HepG2 (cell line): ENCODE results near the gene TEX101. TPM values are rescaled to one million over a fixed set of nuclear protein-coding genes. Genes with fewer than 3 reads are reported as not detected.

Experiments
- ATAC-seq: fragments of 200-7000 bp; cut with Tn5 transposase; 3 replicates; pipeline ENCODE4 v1.9.1; 2020; ENCODE audit warnings: mild to moderate bottlenecking, moderate library complexity
- BruUV-seq: library from RNA; stranded (reverse); fragments of 400-500 nt; replicated peaks from 2 replicates; lab custom pipeline; 2021; lab: Mats Ljungman, UMichigan
- CTCF ChIA-PET: fragments of 300-600 bp; formaldehyde crosslinking; extraction: SDS; loops from one replicate; lab custom pipeline; 2021; ENCODE audit warnings: low total read pairs, inconsistent platforms, low intra/inter-chr PET ratio; lab: Yijun Ruan, JAX
- POLR2A ChIA-PET: fragments of 350-600 bp; sonication (Branson Sonifier 250); formaldehyde crosslinking; loops from one replicate; lab custom pipeline; 2020; ENCODE audit warnings: antibody characterized with exemption, inconsistent platforms; lab: Yijun Ruan, JAX
- DNase-seq: peaks from one replicate; pipeline ENCODE4 v3.0.0-alpha.2; 2015; ENCODE audit warnings: low spot score
- FAIRE-seq: peaks from 3 replicates; lab custom pipeline; 2011; peaks lifted over from hg19 to GRCh38; lab: Jason Lieb, UNC
- H2AFZ ChIP-seq: one replicate; pipeline ENCODE4 v1.6.1; 2011; ENCODE audit warnings: low read length, inconsistent platforms
- H3K27ac ChIP-seq: fragments of 300-600 bp; 3 replicates; pipeline ENCODE4 v1.8.0; 2011; ENCODE audit warnings: mixed run types, mild to moderate bottlenecking, mixed read lengths, low read length, inconsistent platforms; ENCODE audit not compliant: insufficient read depth; ENCODE audit errors: extremely low read length
- H3K27me3 ChIP-seq, 2 experiments: fragments of 200-600 bp in 1 of 2; 2 replicates in 1 of 2; 3 replicates in 1 of 2; pipeline versions ENCODE4 v1.6.0 to v1.8.0; 2011; ENCODE audit warnings: low read length in 2 of 2, mild to moderate bottlenecking in 2 of 2, moderate library complexity in 2 of 2, inconsistent platforms in 1 of 2; ENCODE audit not compliant: insufficient read depth in 2 of 2, control insufficient read depth in 1 of 2
- H3K36me3 ChIP-seq, 2 experiments: fragments of 200-600 bp in 1 of 2; replicated peaks in 1 of 2; 2 replicates in 1 of 2; 3 replicates in 1 of 2; pipeline versions ENCODE4 v1.5.1 to v1.8.0; 2011; ENCODE audit warnings: low read length in 2 of 2, inconsistent platforms in 1 of 2; ENCODE audit not compliant: insufficient read depth in 2 of 2, control insufficient read depth in 1 of 2
- H3K4me1 ChIP-seq: 2 replicates; pipeline ENCODE4 v1.5.1; 2012; ENCODE audit warnings: low read length, inconsistent platforms; ENCODE audit not compliant: insufficient read depth
- H3K4me2 ChIP-seq: 2 replicates; pipeline ENCODE4 v1.6.0; 2011; ENCODE audit warnings: low read depth, low read length, inconsistent platforms
- H3K4me3 ChIP-seq, 3 experiments: fragments of 200-600 bp in 1 of 3; sonication (generic), shearing (Covaris generic) in 1 of 3; replicated peaks in 1 of 3; 2 replicates each; pipeline ENCODE4 v1.5.1; 2011 to 2016; ENCODE audit warnings: low read length in 3 of 3, inconsistent platforms in 2 of 3, low read depth in 2 of 3, mild to moderate bottlenecking in 2 of 3, control low read depth in 1 of 3, mixed read lengths in 1 of 3; ENCODE audit not compliant: insufficient read depth in 1 of 3
- H3K79me2 ChIP-seq: one replicate; pipeline ENCODE4 v1.6.1; 2011; ENCODE audit warnings: low read length, inconsistent platforms; ENCODE audit not compliant: insufficient read depth
- H3K9ac ChIP-seq: 2 replicates; pipeline ENCODE4 v1.6.0; 2011; ENCODE audit warnings: mild to moderate bottlenecking, low read depth, low read length, inconsistent platforms; ENCODE audit not compliant: insufficient read depth
- H3K9me3 ChIP-seq: 2 replicates; pipeline ENCODE4 v1.5.1; 2012; ENCODE audit warnings: mild to moderate bottlenecking, low read length
- H4K20me1 ChIP-seq: 2 replicates; pipeline ENCODE4 v1.6.0; 2011; ENCODE audit warnings: inconsistent platforms, mild to moderate bottlenecking, low read length, moderate library complexity; ENCODE audit not compliant: insufficient read depth
- CBFB ChIP-seq: sonication (generic); formaldehyde crosslinking; IDR thresholded peaks from 2 replicates; pipeline ENCODE4 v1.4.0; 2020; ENCODE audit warnings: missing genetic modification reagents
- CC2D1A ChIP-seq: sonication (generic); formaldehyde crosslinking; IDR thresholded peaks from 2 replicates; pipeline ENCODE4 v1.8.1; 2023; ENCODE audit warnings: mild to moderate bottlenecking, missing genetic modification reagents
- CREB1 ChIP-seq, 2 experiments: fragments of 450-650 bp in 1 of 2; IDR thresholded peaks; 2 replicates each; pipeline ENCODE4 v1.6.1; 2016 to 2017; ENCODE audit warnings: control low read depth in 1 of 2, mild to moderate bottlenecking in 1 of 2, missing compliant biosample characterization in 1 of 2, missing genetic modification characterization in 1 of 2
- EEA1 ChIP-seq: sonication (generic); formaldehyde crosslinking; IDR thresholded peaks from 2 replicates; pipeline ENCODE4 v1.5.1; 2020; ENCODE audit warnings: mild to moderate bottlenecking, missing genetic modification reagents, borderline replicate concordance
- ETV5 ChIP-seq: IDR thresholded peaks from 2 replicates; pipeline ENCODE4 v1.6.1; 2018; ENCODE audit warnings: missing biosample characterization, missing genetic modification reagents, inconsistent platforms, borderline replicate concordance
- GFI1 ChIP-seq: sonication (generic); formaldehyde crosslinking; IDR thresholded peaks from 2 replicates; pipeline ENCODE4 v1.5.0; 2020; ENCODE audit warnings: missing genetic modification reagents, mild to moderate bottlenecking, borderline replicate concordance
- KLF6 ChIP-seq: IDR thresholded peaks from 2 replicates; pipeline ENCODE4 v1.8.0; 2016; ENCODE audit warnings: missing biosample characterization, missing genetic modification reagents
- ZNF441 ChIP-seq: sonication (generic); formaldehyde crosslinking; IDR thresholded peaks from 2 replicates; pipeline ENCODE4 v1.7.0; 2021; ENCODE audit warnings: missing genetic modification reagents, borderline replicate concordance
- WGBS: methylation state at CpG from one replicate; pipeline ENCODE4 v1.1.6; 2017; ENCODE audit warnings: low lambda C conversion rate; 5-methylcytosine and 5-hydroxymethylcytosine counted together
- in situ Hi-C: cut with HindIII; loops from 2 replicates; pipeline ENCODE4 v1.10.0; 2017; ENCODE audit warnings: low pct_unique_long_range_greater_than_20kb; ENCODE audit not compliant: extremely low pct_ligation_motif_present
- intact Hi-C: fragments of 100-400 bp; cut with micrococcal nuclease; formaldehyde crosslinking; loops from one replicate; pipeline ENCODE4 v1.10.0; 2022; ENCODE audit not compliant: unreplicated experiment
- polyA plus RNA-seq, 8 experiments: library from polyadenylated mRNA; depleted of rRNA in 3 of 8; stranded (reverse) in 7 of 8; unstranded in 1 of 8; fragments of >200 nt; fragmentation: Illumina TruSeq in 4 of 8; extraction: Trizol in 4 of 8; gene quantifications; 2 replicates each; pipeline versions ENCODE4 v1.2.1 to v1.2.3, GENCODE V29; 2011 to 2016; ENCODE audit warnings: low read depth in 4 of 8, missing spikeins in 1 of 8, mixed read lengths in 1 of 8; ENCODE audit not compliant: insufficient read depth in 1 of 8
- total RNA-seq, 5 experiments: library from RNA; depleted of rRNA; stranded (reverse); fragments of >200 nt; fragmentation: Illumina TruSeq; extraction: Trizol; gene quantifications; 2 replicates each; pipeline ENCODE4 v1.2.3, GENCODE V29; 2016; ENCODE audit warnings: low read depth in 1 of 5
- TF ChIP-seq, protein P1 (sequence below): sonication (generic); formaldehyde crosslinking; conservative IDR thresholded peaks from 2 replicates; pipeline ENCODE4 v1.8.0; 2022; ENCODE audit warnings: missing genetic modification reagents
- TF ChIP-seq, protein P2 (sequence below): sonication (generic); formaldehyde crosslinking; IDR thresholded peaks from 2 replicates; pipeline ENCODE4 v1.8.0; 2022; ENCODE audit warnings: missing genetic modification reagents, low read depth, mild to moderate bottlenecking, borderline replicate concordance
- TF ChIP-seq, protein P3 (sequence below): sonication (generic); formaldehyde crosslinking; IDR thresholded peaks from 2 replicates; pipeline ENCODE4 v1.8.0; 2022; ENCODE audit warnings: missing genetic modification reagents, mild to moderate bottlenecking, moderate library complexity, borderline replicate concordance
- TF ChIP-seq, protein P4 (sequence below): sonication (generic); formaldehyde crosslinking; IDR thresholded peaks from 2 replicates; pipeline ENCODE4 v1.4.0; 2020; ENCODE audit warnings: mild to moderate bottlenecking, missing genetic modification reagents

Gene TEX101
- total and polyA plus RNA-seq, 2 of the 13 experiments (the other 11 are each of a cell fraction or from before 2014, with no cell fraction given), result not detected

DNA sequence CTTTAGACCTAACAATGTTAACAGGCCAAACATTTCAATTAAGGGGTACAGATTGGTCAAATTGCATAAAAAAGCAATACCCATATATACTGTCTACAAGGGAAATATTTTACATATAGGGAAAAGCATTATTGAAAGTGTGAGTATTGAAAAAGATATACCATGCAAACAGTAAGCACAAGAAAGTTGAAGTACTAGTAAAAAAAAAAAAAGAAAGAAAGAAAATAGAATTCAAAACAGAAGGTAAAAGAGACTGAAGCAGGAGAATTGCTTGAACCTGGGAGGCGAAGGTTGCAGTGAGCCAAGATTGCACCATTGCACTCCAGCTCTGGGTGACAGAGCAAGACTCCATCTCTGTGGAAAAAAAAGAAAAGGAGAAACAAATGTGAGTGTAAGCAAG lies 5.3 kb upstream of the TEX101 start:
- no peak overlapping the region for H3K4me3 ChIP-seq
- ChIA-PET POLR2A (no interaction called here), CTCF (no interaction called here)
- H3K27ac ChIP-seq, result no peak overlapping the region
- no peaks in the 10 kb centered on the region for H4K20me1 ChIP-seq
- H2AFZ ChIP-seq, result no peak overlapping the region
- FAIRE-seq (no peak), ATAC-seq (no peak), DNase-seq (no peak)
- H3K9ac ChIP-seq, result no peak overlapping the region
- H3K4me1 ChIP-seq, result no peaks in the 10 kb centered on the region
- no peak overlapping the region for H3K4me2 ChIP-seq
- TF ChIP-seq, protein P1, sequence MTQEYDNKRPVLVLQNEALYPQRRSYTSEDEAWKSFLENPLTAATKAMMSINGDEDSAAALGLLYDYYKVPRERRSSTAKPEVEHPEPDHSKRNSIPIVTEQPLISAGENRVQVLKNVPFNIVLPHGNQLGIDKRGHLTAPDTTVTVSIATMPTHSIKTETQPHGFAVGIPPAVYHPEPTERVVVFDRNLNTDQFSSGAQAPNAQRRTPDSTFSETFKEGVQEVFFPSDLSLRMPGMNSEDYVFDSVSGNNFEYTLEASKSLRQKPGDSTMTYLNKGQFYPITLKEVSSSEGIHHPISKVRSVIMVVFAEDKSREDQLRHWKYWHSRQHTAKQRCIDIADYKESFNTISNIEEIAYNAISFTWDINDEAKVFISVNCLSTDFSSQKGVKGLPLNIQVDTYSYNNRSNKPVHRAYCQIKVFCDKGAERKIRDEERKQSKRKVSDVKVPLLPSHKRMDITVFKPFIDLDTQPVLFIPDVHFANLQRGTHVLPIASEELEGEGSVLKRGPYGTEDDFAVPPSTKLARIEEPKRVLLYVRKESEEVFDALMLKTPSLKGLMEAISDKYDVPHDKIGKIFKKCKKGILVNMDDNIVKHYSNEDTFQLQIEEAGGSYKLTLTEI (CRISPR knock-in tag), result no peak
- no peak for TF ChIP-seq GFI1
- TF ChIP-seq KLF6 (CRISPR knock-in tag), result no peak
- TF ChIP-seq, protein P2, sequence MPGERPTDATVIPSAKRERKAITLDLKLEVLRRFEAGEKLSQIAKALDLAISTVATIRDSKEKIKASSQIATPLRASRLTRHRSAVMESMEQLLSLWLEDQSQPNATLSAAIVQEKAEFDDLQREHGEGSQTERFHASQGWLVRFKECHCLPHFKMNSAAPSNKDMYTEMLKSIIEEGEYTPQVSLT (CRISPR knock-in tag), result no peak
- no peak for TF ChIP-seq CREB1 (IDR thresholded peaks at IDR 0.05)
- no peak for TF ChIP-seq CREB1 (CRISPR knock-in tag; IDR thresholded peaks at IDR 0.05)
- no peak for TF ChIP-seq CC2D1A (CRISPR knock-in tag)
- BruUV-seq, result no TSS peak
- no peaks in the 10 kb centered on the region for H3K9me3 ChIP-seq
- in situ Hi-C loops, result no loop called here
- no peaks in the 10 kb centered on the region for H3K27me3 ChIP-seq
- intact Hi-C loops, result no loop called here
- H3K36me3 ChIP-seq, result no peaks in the 10 kb centered on the region
- 3% methylated on average over 1 of the region's 1 CpG for WGBS
- no peaks in the 10 kb centered on the region for H3K79me2 ChIP-seq

DNA sequence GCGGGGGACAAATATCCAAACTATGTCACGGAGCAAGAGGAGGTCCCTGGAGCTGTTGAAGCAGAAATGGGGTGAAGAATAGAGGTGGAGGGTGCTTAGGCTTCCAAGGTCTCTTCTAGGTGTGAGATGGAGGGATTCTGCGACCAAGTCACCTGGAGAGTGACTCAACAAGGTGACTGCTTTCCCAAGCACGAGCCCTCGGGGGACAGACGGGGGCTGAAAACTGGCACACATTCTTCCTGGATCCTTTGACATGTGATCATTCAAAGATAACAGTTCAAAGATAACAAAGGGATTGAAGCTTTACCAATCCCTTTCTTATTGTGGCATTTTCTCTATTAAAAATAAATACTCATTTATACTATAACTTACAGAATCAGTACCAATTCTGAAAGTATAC lies 2.2 kb upstream of the TEX101 start:
- BruUV-seq, result no TSS peak
- no peaks in the 10 kb centered on the region for H3K36me3 ChIP-seq
- H3K4me2 ChIP-seq, result no peak overlapping the region
- WGBS, result 22% methylated on average over 6 of the region's 6 CpGs
- no peak overlapping the region for H3K9ac ChIP-seq
- H2AFZ ChIP-seq, result no peak overlapping the region
- ATAC-seq (no peak), FAIRE-seq (no peak), DNase-seq (no peak)
- no peaks in the 10 kb centered on the region for H4K20me1 ChIP-seq
- no peak overlapping the region for H3K4me3 ChIP-seq
- no peaks in the 10 kb centered on the region for H3K27me3 ChIP-seq
- intact Hi-C loops (no loop called here), in situ Hi-C loops (no loop called here)
- POLR2A ChIA-PET, result no interaction called here
- H3K9me3 ChIP-seq, result no peaks in the 10 kb centered on the region
- H3K4me1 ChIP-seq, result peaks cover 8% of the 10 kb centered on the region
- TF ChIP-seq, protein P3, sequence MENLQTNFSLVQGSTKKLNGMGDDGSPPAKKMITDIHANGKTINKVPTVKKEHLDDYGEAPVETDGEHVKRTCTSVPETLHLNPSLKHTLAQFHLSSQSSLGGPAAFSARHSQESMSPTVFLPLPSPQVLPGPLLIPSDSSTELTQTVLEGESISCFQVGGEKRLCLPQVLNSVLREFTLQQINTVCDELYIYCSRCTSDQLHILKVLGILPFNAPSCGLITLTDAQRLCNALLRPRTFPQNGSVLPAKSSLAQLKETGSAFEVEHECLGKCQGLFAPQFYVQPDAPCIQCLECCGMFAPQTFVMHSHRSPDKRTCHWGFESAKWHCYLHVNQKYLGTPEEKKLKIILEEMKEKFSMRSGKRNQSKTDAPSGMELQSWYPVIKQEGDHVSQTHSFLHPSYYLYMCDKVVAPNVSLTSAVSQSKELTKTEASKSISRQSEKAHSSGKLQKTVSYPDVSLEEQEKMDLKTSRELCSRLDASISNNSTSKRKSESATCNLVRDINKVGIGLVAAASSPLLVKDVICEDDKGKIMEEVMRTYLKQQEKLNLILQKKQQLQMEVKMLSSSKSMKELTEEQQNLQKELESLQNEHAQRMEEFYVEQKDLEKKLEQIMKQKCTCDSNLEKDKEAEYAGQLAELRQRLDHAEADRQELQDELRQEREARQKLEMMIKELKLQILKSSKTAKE (CRISPR knock-in tag), result no peak
- TF ChIP-seq CBFB (CRISPR knock-in tag) (no peak), ETV5 (CRISPR knock-in tag) (no peak), ZNF441 (CRISPR knock-in tag) (no peak), EEA1 (CRISPR knock-in tag) (no peak)
- TF ChIP-seq, protein P4, sequence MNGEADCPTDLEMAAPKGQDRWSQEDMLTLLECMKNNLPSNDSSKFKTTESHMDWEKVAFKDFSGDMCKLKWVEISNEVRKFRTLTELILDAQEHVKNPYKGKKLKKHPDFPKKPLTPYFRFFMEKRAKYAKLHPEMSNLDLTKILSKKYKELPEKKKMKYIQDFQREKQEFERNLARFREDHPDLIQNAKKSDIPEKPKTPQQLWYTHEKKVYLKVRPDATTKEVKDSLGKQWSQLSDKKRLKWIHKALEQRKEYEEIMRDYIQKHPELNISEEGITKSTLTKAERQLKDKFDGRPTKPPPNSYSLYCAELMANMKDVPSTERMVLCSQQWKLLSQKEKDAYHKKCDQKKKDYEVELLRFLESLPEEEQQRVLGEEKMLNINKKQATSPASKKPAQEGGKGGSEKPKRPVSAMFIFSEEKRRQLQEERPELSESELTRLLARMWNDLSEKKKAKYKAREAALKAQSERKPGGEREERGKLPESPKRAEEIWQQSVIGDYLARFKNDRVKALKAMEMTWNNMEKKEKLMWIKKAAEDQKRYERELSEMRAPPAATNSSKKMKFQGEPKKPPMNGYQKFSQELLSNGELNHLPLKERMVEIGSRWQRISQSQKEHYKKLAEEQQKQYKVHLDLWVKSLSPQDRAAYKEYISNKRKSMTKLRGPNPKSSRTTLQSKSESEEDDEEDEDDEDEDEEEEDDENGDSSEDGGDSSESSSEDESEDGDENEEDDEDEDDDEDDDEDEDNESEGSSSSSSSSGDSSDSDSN (CRISPR knock-in tag), result no peak
- CTCF ChIA-PET, result no interaction called here
- no peak overlapping the region for H3K27ac ChIP-seq
- H3K79me2 ChIP-seq, result no peaks in the 10 kb centered on the region
